Tibial nerve (tissue), 4 donors: ENCODE results near the gene PTRH1.

ENCODE experiments used
- EP300 ChIP-seq, 2 donors: sonication (generic); formaldehyde crosslinking; IDR thresholded peaks; one replicate each; pipeline ENCODE4 v1.6.1; 2017; ENCODE audit warnings: antibody characterized with exemption in 2 of 2, mild to moderate bottlenecking in 1 of 2
- POLR2A ChIP-seq, 2 donors: fragments of 450-650 bp; IDR thresholded peaks; one replicate each; pipeline ENCODE4 v1.6.1; 2017; ENCODE audit warnings: antibody characterized with exemption in 2 of 2, mild to moderate bottlenecking in 2 of 2, moderate library complexity in 2 of 2
- TF ChIP-seq, protein P1 (sequence below), 5 experiments: fragments of 200-600 bp in 3 of 5; fragments of 450-650 bp in 2 of 5; sonication (generic) in 3 of 5; IDR thresholded peaks; one replicate each; pipeline ENCODE4 v1.5.1; 2016 to 2019; ENCODE audit warnings: antibody characterized with exemption in 5 of 5, mild to moderate bottlenecking in 3 of 5, moderate library complexity in 2 of 5

DNA sequence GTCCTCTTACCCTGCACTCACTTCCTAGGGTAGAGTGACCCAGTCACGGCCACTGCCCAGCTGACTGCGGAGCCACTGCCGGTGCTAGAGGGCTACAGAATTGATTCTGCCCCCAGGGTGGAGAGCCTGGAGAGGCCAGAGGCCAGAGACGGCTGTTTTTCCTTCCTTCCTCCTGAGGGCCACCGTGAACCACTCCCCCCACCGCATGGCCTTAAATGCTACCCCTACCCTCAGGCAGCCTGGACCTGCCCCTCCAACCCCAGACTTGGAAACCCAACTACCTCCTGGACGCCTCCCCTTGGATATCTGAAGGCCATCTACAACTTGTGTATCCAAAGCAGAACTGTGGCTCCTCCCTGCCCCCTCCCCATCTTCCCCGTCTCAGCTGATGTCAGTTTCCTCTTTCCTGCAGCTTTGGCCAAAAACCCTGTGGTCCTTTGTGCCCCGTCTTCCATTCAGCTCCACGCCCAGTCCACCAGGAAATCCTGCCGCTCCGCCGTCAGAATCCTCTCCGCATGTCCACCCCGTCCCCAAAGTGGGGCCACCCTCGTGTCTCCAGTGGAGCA, 46.7 kb upstream of the PTRH1 start:
- TF ChIP-seq, protein P1, sequence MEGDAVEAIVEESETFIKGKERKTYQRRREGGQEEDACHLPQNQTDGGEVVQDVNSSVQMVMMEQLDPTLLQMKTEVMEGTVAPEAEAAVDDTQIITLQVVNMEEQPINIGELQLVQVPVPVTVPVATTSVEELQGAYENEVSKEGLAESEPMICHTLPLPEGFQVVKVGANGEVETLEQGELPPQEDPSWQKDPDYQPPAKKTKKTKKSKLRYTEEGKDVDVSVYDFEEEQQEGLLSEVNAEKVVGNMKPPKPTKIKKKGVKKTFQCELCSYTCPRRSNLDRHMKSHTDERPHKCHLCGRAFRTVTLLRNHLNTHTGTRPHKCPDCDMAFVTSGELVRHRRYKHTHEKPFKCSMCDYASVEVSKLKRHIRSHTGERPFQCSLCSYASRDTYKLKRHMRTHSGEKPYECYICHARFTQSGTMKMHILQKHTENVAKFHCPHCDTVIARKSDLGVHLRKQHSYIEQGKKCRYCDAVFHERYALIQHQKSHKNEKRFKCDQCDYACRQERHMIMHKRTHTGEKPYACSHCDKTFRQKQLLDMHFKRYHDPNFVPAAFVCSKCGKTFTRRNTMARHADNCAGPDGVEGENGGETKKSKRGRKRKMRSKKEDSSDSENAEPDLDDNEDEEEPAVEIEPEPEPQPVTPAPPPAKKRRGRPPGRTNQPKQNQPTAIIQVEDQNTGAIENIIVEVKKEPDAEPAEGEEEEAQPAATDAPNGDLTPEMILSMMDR (IDR thresholded peaks at IDR 0.05): no peak
- no peak for TF ChIP-seq POLR2A (IDR thresholded peaks at IDR 0.05)
- TF ChIP-seq EP300 (IDR thresholded peaks at IDR 0.05): no peak
